AG10803 (cell line): Measurements from ENCODE around the gene APP.

Source experiments
- DNase-seq: peaks from one replicate; pipeline ENCODE4 v3.0.0; 2010; ENCODE audit warnings: low read depth
- H3K4me3 ChIP-seq: 2 replicates; pipeline ENCODE4 v1.5.1; 2011; ENCODE audit warnings: mild to moderate bottlenecking, low read length, control low read depth
- CTCF ChIP-seq: conservative IDR thresholded peaks from 2 replicates; pipeline ENCODE4 v1.5.1; 2011; ENCODE audit warnings: mild to moderate bottlenecking, low read length, control low read depth, inconsistent platforms

APP gene

GRCh38 chr21:26096494-26097371 lies 73.8 kb downstream of the APP start:
- DNase-seq = no peak
- H3K4me3 ChIP-seq = no peak overlapping the region
- no peak for TF ChIP-seq CTCF

GRCh38 chr21:26095131-26095530 lies 75.4 kb downstream of the APP start:
- DNase-seq = no peak
- no peak for TF ChIP-seq CTCF
- no peak overlapping the region for H3K4me3 ChIP-seq

- no peak for DNase-seq
- H3K4me3 ChIP-seq = no peak overlapping the region
- TF ChIP-seq CTCF = no peak
These were observed 77.4 kb downstream of the APP start for GRCh38 chr21:26093122-26093521.

GRCh38 chr21:26091480-26092018 lies 79.0 kb downstream of the APP start:
- no peak for TF ChIP-seq CTCF
- DNase-seq = no peak
- no peak overlapping the region for H3K4me3 ChIP-seq

- no peak for TF ChIP-seq CTCF
- no peak overlapping the region for H3K4me3 ChIP-seq
- no peak for DNase-seq
These were observed 80.8 kb downstream of the APP start for GRCh38 chr21:26089730-26090129.

GRCh38 chr21:26087223-26087918 lies 83.2 kb downstream of the APP start:
- no peak overlapping the region for H3K4me3 ChIP-seq
- DNase-seq = no peak
- TF ChIP-seq CTCF = no peak
